ENCODE measurements around the gene ACBD3. TPM values are rescaled to one million over a fixed set of nuclear protein-coding genes. Genes with fewer than 3 reads are reported as not detected.

The ACBD3 gene
- total RNA-seq, 1 donor from 2014 or later, result 58.2 TPM

GRCh38 chr1:226149806-226150205, 36.7 kb downstream of the ACBD3 start:
- FAIRE-seq (no peak), DNase-seq (ENCODE audit: low read depth) (no peak)
- Histone ChIP-seq H3K36me3 (ENCODE audit: control insufficient read depth, insufficient read depth, low read length) (peaks cover 13% of the 10 kb centered on the region), H3K4me3 (ENCODE audit: low read depth, low read length) (no peak overlapping the region), H3K27me3 (ENCODE audit: control insufficient read depth, insufficient read depth, low read length) (no peaks in the 10 kb centered on the region)
- TF ChIP-seq CTCF (IDR thresholded peaks at IDR 0.05; ENCODE audit: insufficient read depth, low read length, severe bottlenecking), result no peak

GRCh38 chr1:226148121-226148648, 38.4 kb downstream of the ACBD3 start:
- FAIRE-seq (no peak), DNase-seq (ENCODE audit: low read depth) (no peak)
- peaks cover 10% of the 10 kb centered on the region for H3K36me3 ChIP-seq (ENCODE audit: control insufficient read depth, insufficient read depth, low read length)
- H3K4me3 ChIP-seq (ENCODE audit: low read depth, low read length), result no peak overlapping the region
- no peaks in the 10 kb centered on the region for H3K27me3 ChIP-seq (ENCODE audit: control insufficient read depth, insufficient read depth, low read length)
- TF ChIP-seq CTCF (IDR thresholded peaks at IDR 0.05; ENCODE audit: insufficient read depth, low read length, severe bottlenecking), result no peak

GRCh38 chr1:226144045-226144444, 42.5 kb downstream of the ACBD3 start:
- DNase-seq (ENCODE audit: low read depth) (no peak), FAIRE-seq (no peak)
- H3K4me3 ChIP-seq (ENCODE audit: low read depth, low read length), result no peak overlapping the region
- H3K36me3 ChIP-seq (ENCODE audit: control insufficient read depth, insufficient read depth, low read length), result peaks cover 5% of the 10 kb centered on the region
- no peak for TF ChIP-seq CTCF (IDR thresholded peaks at IDR 0.05; ENCODE audit: insufficient read depth, low read length, severe bottlenecking)
- H3K27me3 ChIP-seq (ENCODE audit: control insufficient read depth, insufficient read depth, low read length), result no peaks in the 10 kb centered on the region

GRCh38 chr1:226135709-226136108, 50.8 kb downstream of the ACBD3 start:
- no peak for DNase-seq (ENCODE audit: low read depth)
- Histone ChIP-seq H3K4me3 (ENCODE audit: low read depth, low read length) (no peak overlapping the region), H3K36me3 (ENCODE audit: control insufficient read depth, insufficient read depth, low read length) (no peaks in the 10 kb centered on the region), H3K27me3 (ENCODE audit: control insufficient read depth, insufficient read depth, low read length) (no peaks in the 10 kb centered on the region)
- FAIRE-seq, result no peak
- no peak for TF ChIP-seq CTCF (IDR thresholded peaks at IDR 0.05; ENCODE audit: insufficient read depth, low read length, severe bottlenecking)

- H3K36me3 ChIP-seq (ENCODE audit: control insufficient read depth, insufficient read depth, low read length), result no peaks in the 10 kb centered on the region
- TF ChIP-seq CTCF (IDR thresholded peaks at IDR 0.05; ENCODE audit: insufficient read depth, low read length, severe bottlenecking), result no peak
- no peak overlapping the region for H3K4me3 ChIP-seq (ENCODE audit: low read depth, low read length)
- FAIRE-seq, result no peak
- H3K27me3 ChIP-seq (ENCODE audit: control insufficient read depth, insufficient read depth, low read length), result no peaks in the 10 kb centered on the region
- DNase-seq (ENCODE audit: low read depth), result peak; percentile 29
These were observed 51.4 kb downstream of the ACBD3 start for GRCh38 chr1:226135059-226135651.

Data from bronchial epithelial cell (primary cell).